Epithelial cell of proximal tubule (primary cell): ENCODE results near the gene SCAPER. TPM values are rescaled to one million over a fixed set of nuclear protein-coding genes. Genes with fewer than 3 reads are reported as not detected.
"Not testable (repeated sequence)": the region's sequence is repeated elsewhere in the genome, so short reads cannot be mapped to it uniquely, and the experiment has no call there.

Source experiments
- DNase-seq: peaks from one replicate; pipeline ENCODE4 v3.0.0-alpha.2; 2011; ENCODE audit warnings: low read depth
- H3K4me3 ChIP-seq: 2 replicates; pipeline ENCODE4 v1.5.1; 2011; ENCODE audit warnings: low read depth, mild to moderate bottlenecking, low read length
- CTCF ChIP-seq: conservative IDR thresholded peaks from 2 replicates; pipeline ENCODE4 v1.5.1; 2012; ENCODE audit warnings: low read depth, mild to moderate bottlenecking, low read length
- total RNA-seq: library from RNA; depleted of rRNA; stranded (reverse); fragments of >200 nt; gene quantifications from 2 replicates; pipeline ENCODE4 v1.2.3, GENCODE V29; 2015

Gene SCAPER
- total RNA-seq, 1 donor from 2014 or later, result 13.3 TPM

DNA sequence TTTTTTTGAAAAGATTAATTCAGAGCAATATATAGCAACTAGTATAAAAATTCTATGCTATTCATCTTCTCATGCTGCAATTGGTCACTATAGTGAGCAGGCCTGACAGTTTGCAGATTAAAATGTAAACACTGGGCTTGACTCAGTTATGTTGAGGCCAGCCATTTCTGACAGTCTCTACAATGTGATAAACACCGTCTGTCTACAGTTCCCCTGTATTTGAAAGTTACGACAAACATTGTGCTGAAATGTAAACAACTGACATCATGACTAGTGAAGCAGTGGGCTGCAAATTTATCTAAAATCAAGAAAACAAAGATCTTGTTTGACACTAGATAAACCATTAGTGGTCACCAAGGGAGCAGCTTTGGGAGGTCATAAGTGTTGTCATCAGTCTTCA lies 371.1 kb downstream of the SCAPER start:
- no peak overlapping the region for H3K4me3 ChIP-seq
- DNase-seq, result no peak
- TF ChIP-seq CTCF, result no peak

- TF ChIP-seq CTCF, result no peak
- no peak for DNase-seq
- no peak overlapping the region for H3K4me3 ChIP-seq
These were observed 371.9 kb downstream of the SCAPER start for GRCh38 chr15:76533060-76533820.

DNA sequence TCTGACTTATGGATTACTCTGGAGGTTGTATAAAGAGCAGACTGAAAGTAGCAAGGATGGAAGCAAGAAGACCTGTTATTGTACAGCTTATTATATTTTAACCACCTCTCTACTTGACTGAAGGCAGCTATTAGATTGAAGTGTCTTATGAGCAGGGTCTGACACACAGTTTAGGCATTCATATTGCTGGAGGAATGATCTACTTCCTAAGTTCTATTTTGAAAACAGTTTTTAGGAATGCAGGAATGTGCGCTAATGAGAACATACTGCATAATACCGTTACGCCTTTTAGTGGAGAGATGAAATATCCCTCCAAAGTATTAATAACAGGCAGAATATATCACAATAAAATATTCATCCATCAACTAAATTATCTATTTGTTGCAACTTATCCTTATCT lies 375.2 kb downstream of the SCAPER start:
- DNase-seq, result no peak
- H3K4me3 ChIP-seq, result no peak overlapping the region
- TF ChIP-seq CTCF, result no peak

GRCh38 chr15:76526111-76526510 lies 379.0 kb downstream of the SCAPER start:
- no peak for DNase-seq
- no peak overlapping the region for H3K4me3 ChIP-seq
- TF ChIP-seq CTCF, result no peak

DNA sequence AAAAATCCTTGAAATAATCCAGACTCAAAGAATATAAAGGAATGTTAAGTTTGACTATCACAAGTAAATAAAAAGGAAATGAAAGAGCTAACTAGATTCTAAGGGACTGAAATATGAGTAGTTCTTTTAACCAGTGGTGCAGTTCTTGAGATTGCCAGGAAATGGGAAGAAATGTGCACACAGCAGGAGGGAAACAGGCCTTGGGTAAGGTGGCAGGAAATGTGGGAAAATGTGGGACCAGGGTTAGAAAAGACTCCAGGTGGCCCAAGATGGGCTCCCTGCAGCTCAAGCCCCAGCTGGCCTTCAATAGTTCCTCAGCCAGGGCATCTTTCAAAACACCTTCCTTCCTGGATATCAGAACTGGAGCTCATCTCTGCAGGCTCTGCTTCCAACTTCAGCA lies 387.2 kb downstream of the SCAPER start:
- no peak overlapping the region for H3K4me3 ChIP-seq
- DNase-seq, result no peak
- no peak for TF ChIP-seq CTCF

DNA sequence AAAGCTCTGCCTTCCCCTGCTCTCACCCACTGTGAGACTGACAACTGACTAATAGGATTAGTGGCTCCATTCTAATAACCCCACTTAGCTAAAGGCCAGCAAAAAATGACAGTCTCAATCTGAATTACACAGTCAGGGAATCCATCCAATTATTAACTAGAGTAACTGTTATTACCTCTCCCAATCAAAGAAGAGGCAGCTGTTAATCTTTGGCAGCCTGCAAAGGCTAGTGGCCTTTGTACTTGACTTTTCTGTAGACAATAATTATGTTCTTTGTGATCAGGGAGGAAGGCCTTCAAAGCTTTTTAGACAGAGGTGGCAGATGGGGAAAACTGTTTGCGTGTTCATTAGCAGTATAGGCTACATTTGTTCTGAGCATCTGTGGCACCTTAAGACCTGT lies 390.9 kb downstream of the SCAPER start:
- no peak for TF ChIP-seq CTCF
- no peak for DNase-seq
- no peak overlapping the region for H3K4me3 ChIP-seq

- TF ChIP-seq CTCF, result no peak
- DNase-seq, result no peak
These were observed 392.2 kb downstream of the SCAPER start for GRCh38 chr15:76512971-76513370.

DNA sequence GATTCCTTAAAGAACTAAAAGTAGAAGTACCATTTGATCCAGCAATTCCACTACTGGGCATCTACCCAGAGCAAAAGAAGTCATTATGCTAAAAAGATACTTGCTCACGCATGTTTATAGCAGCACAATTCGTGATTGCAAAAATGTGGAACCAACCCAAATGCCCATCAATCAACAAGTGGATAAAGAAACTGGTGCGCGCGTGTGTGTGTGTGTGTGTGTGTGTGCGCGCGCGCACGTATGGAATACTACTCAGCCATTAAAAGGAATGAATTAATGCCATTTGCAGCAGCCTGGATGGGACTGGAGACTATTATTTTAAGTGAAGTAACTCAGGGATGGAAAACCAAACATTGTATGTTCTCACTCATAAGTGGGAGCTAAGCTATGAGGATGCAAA lies 394.5 kb downstream of the SCAPER start:
- not testable (repeated sequence) for H3K4me3 ChIP-seq, DNase-seq

More at GRCh38 chr15:76512971-76513370, 392.2 kb downstream of the SCAPER start:
- no peak overlapping the region for H3K4me3 ChIP-seq
